Effector CD4-positive, alpha-beta T cell (primary cell): ENCODE measurements around the gene ST14.
"Not testable (repeated sequence)": the region's sequence is repeated elsewhere in the genome, so short reads cannot be mapped to it uniquely, and the experiment has no call there.

Experiments
- DNase-seq: peaks from one replicate; pipeline ENCODE4 v3.0.0-alpha.2; 2020

Gene ST14

DNA sequence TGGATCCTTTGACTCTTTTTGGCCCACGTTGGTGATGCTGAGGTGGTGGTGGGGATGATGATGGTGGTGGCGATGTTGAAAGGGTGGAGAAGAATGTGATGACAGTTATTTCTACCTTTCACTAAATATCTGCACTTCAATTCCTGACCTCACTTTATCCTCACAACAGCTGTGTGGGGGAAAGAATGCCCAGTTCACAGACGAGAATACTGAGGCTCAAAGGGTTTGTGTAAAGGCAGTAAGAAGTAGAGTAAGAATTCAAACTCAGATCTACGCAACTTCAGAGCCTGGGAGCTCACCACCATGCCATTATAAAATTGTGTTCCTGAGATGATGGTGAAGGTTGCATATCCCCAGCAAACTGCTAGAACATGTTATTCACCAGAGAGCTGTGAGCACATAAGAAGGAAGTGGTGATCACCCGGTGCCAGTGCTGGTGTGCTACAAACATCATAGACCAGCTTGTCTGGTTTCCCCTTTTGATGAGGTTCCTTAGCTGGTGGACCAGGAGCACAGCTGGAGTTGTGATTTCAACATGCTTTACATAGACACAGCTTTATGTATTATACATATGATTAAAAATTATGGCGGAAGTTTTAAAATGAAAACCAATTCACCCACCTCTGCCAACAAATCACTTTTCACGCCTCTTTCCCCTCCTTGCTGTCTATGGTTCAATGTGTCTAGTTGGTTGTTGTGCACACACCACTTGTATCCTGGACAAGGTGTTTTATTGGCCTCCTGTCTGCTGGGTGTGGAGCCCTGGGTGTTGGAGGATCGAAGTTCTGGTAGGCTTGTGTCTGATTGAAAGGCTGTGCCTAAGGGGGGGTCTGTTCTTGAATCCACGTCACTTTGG lies 6.2 kb downstream of the ST14 start:
- DNase-seq, result no peak

GRCh38 chr11:130166457-130166784 lies 6.8 kb downstream of the ST14 start:
- DNase-seq, result no peak

- DNase-seq, result no peak
These were observed 7.6 kb downstream of the ST14 start for GRCh38 chr11:130167146-130167545.

DNA sequence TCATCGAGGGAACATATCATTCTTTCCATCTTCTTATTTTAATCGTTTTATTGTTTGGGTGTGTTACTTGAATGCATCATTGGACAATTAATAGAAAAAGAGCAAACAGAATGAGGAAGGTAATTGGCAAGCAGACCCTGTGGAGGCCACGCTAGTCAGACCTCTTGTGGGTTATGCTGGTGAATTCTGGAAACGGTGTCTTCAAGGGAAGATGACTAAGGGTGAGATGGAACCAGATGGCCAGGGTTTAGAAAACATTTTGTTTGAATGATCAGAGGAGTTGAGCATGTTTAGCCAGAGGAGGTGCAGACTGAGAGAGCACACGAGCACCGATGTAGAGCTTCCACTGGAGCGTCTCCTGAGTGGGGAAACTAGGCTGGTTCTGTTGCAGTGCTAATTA lies 8.5 kb downstream of the ST14 start:
- DNase-seq, result no peak

DNA sequence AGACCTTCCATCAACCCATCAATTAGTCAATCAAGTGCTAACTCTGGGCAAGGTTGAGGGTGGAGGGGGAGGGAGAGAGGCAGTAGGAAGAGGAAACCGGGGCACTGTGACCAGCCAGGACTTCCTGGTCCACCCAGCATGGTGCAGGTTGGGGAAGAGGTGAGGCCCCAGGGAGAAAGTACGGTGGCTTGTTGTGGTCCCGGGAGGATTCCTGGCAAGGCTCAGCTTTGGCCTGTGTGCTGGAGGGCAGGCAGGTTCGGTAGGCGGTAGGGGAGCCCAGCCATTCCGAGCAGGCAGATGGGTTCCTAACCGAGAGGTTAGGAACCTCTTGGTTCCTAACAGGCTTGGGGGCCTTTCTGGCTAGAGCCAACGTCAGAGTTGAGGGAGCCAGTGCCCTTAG lies 10.8 kb downstream of the ST14 start:
- no peak for DNase-seq

- no peak for DNase-seq
These were observed 12.0 kb downstream of the ST14 start for GRCh38 chr11:130171534-130171933.

DNA sequence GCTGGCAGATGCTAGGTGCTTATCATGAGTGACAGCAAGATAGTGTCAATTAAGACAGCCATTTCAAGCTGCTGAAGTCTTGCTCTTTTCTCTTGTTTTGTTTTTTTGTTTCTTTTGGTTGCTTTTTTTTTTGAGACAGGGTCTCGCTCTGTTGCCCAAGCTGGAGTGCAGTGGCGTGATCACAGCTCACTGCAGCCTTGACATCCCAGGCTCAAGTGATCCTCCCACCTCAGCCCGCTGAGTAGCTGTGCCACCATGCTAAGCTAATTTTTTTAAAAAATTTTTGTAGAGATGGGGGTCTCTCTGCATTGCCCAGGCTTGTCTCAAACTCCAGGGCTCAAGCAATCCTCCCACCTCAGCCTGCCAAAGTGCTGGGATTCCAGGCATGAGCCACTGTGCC lies 12.4 kb downstream of the ST14 start:
- not testable (repeated sequence) for DNase-seq

GRCh38 chr11:130174642-130175041 lies 15.1 kb downstream of the ST14 start:
- DNase-seq, result no peak

- DNase-seq, result no peak
These were observed 16.3 kb downstream of the ST14 start for GRCh38 chr11:130175898-130176297.

GRCh38 chr11:130177782-130178181 lies 18.2 kb downstream of the ST14 start:
- DNase-seq, result no peak

DNA sequence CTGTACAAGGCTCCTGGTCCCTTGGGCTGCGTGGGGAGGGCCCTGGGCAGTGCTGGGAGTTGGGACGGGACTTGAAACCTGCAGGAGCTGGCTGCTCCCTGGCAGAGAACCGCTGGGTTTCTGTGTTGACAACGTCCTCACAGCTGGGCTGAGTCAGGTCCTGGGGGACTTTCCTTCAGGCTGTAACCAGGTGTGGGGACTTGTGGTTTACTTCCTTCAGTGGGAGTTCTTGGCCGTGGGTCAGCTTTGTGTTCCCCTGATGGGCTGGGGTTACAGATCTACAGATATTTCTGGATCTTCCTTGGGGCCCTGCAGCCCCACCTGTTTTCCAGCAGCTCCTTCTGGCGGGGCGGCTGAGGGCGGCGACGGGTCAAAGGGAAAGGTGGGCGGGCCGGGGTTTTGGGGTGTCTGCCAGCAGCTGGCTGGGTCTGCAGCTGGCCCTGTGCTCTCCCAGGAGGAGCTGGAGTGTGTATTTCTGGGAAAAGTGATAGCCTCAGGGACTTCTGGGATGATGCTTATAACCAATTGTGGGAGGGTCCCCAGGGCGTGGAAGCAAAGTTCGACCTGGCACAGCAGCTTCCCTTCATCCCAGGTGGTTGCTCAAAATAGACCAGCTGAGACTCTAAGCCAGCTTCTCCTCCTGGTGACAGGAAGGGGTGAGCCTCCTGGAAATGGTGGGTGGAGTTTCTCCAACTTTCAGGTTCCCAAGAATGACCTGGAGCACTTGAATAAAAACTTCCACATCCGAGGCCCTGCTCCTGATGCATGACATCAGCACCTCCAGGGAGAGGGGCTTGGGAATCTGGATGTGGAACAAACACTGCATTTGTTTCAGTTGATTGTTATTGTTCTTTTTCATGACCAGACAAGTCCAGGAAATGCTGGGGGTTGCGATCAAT lies 19.1 kb downstream of the ST14 start:
- DNase-seq, result no peak

GRCh38 chr11:130179396-130180306 lies 20.1 kb downstream of the ST14 start:
- DNase-seq, result no peak

DNA sequence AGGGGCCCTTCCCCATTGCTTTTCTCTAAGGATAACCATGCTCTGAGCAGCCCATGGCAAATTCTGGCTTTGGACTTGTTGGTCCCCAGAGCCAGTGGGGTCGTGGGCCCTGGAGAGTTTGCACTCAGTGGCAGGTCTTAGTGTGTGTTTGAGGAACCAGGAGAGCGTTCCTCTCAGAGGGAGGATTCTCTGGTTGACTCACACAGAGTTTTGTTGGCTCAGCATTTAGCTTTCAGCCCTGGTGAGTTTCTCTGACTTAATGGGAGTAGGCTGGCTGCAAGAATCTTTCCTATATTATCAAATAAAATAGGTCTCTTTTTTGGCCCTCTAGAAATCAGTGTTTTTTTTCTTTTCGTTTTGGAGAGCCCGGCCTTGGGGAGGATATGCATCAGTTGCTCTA lies 20.9 kb downstream of the ST14 start:
- DNase-seq, result no peak

GRCh38 chr11:130180896-130181294 lies 21.3 kb downstream of the ST14 start:
- no peak for DNase-seq

DNA sequence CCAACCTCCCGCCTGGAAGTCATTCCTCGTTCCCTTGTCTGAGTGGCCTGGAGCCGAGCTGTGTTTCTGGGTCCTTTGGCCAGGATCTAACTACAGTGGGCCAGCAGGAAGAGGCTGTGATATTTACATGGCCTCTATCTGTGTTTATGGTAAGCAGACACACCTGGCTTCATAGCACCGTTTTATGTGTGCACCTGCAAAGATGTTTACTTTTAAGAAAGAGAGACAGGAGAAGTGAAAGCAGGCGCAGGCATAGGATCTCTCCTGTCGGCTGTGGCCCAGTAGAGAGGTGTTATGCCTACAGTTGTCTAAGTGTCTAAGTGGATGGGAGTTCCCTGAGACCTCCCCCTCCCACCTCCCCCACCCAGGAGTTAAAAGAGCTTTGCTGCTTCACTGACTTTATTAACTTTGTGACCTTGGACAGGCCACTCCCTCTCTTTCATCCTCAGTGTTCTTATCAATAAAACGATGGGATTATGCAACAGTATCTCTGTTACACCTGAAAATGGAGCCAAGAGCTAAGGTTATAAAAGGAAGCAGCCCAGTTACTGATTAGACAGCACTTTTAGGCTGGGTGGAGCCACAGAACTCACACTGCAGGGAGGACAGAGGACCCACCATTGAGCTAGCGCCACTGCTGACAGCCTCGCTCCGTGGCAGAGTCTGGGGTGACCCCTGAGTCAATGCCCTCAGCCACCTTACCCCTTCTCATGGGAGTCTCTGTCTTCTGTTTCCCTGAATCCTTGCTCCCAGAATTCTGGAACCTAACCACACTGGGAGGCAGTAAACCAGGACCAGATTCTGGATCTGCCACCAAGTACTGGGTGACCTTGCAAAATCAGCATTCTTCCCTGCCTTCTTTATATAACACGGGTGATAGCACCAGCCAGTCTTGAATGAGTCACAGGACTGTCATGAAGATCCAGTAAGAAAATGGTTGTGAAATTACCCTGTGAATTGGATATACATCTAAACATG lies 22.0 kb downstream of the ST14 start:
- no peak for DNase-seq

DNA sequence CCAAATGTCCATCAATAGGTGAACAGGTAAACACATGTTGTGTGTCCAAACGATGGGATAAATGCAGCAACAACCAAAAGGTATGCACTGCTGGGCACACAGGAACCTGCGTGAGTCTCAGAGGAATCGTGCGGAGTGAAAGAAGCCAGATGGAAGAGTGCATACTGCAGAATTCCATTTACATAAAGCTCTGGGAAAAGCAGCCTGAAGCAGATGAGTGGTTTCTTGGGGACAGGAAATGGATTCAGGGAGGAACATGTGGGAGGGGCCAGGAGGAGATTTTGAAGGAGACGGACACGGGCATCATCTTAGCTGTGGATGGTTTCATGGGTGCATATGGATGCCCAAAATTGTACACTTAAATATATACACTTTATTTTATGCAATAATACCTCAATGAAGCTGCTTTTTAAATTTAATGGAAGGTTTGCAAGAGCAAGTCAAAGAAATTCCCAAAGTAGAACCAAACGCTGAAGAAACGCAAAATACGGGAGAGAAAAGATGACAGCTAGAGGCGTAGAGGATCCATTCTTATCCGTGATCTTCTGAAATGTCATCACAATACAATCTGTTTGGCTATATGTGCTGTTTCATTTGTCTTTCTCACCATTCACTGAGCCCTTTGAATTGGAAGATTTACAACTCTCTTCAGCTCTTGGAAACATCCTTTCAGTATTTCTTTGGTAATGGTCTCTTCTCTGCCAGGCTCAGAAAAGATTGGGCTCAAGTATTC lies 24.5 kb downstream of the ST14 start:
- DNase-seq, result no peak

GRCh38 chr11:130187096-130187495 lies 27.5 kb downstream of the ST14 start:
- DNase-seq, result no peak

GRCh38 chr11:130188047-130188446 lies 28.5 kb downstream of the ST14 start:
- no peak for DNase-seq

DNA sequence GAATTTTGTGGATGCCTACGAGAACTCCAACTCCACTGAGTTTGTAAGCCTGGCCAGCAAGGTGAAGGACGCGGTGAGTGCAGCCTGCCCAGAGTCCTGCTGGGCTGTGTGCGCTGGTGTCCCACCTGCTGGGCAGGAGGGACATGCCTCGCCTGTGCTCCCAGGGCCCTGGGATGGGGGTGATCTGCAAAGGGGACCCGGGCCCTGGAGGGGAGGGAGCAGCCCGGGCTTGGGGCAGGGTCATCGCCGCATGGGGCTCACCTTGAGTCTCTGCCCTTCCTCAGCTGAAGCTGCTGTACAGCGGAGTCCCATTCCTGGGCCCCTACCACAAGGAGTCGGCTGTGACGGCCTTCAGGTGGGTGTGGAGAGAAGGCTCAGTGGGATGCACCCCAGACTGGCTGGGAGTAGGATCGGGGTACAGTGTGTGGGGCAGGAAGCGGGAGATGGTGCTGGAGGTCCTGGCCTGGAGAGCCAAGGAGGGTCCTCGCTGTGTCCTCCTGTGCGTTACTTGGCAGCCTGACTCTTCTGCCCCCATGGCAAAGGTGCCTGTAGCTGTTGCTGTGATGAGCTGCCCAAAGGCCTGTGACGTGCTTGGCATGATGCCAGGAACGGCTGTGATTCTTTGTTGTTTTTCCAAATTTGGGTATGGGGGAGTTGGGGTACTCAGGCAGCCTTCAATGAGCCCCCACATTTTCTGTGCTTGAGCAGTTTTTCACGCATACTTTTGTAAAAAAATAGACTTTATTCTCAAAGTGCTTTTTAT lies 29.2 kb downstream of the ST14 start:
- DNase-seq, result no peak
